Stimulated activated naive CD8-positive, alpha-beta T cell treated with anti-CD3 and anti-CD28 coated beads, Interleukin-15, Interleukin-2, amounts not matched to agents 100 ng/mL and 50 ng/mL, for 24 hours (primary cell): Measurements from ENCODE around the gene STOM.

Source experiments
- H3K27ac Mint-ChIP-seq: one replicate; pipeline ENCODE4 v1.8.0; 2021; ENCODE audit warnings: mild to moderate bottlenecking, mixed read lengths
- H3K27me3 Mint-ChIP-seq: one replicate; pipeline ENCODE4 v1.8.0; 2021; ENCODE audit warnings: mixed read lengths
- H3K36me3 Mint-ChIP-seq: one replicate; pipeline ENCODE4 v1.8.0; 2021; ENCODE audit warnings: low read depth, mixed read lengths
- H3K4me1 Mint-ChIP-seq: one replicate; pipeline ENCODE4 v1.8.0; 2021; ENCODE audit warnings: low read depth, mixed read lengths
- H3K4me3 Mint-ChIP-seq: one replicate; pipeline ENCODE4 v1.8.0; 2021; ENCODE audit warnings: mild to moderate bottlenecking, mixed read lengths
- H3K9me3 Mint-ChIP-seq: one replicate; pipeline ENCODE4 v1.8.0; 2021; ENCODE audit warnings: mixed read lengths

Gene STOM

DNA sequence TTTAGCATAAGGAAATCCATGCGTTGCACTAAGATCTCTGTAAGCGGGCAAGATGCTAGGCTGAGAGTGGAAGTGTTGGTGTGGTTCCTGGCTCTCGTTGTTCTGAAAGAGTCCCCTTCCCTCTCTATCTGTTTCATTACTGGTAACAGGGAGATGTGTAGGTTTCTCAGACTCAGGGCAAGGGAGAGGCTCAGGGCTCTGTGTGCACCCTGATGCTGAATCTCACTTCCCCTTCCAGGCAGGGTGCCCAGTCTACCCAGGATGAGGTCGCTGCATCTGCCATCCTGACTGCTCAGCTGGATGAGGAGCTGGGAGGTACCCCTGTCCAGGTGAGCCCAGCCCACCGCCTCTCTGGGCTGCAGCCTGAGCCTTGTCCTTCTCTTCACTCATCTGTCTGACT is 45.7 kb downstream of the STOM start:
- Mint-ChIP-seq H3K27me3 (no peaks in the 10 kb centered on the region), H3K36me3 (peaks cover 6% of the 10 kb centered on the region), H3K27ac (no peak overlapping the region), H3K9me3 (no peaks in the 10 kb centered on the region), H3K4me1 (peaks cover 18% of the 10 kb centered on the region), H3K4me3 (no peak overlapping the region)

- Mint-ChIP-seq H3K9me3 (no peaks in the 10 kb centered on the region), H3K4me1 (peaks cover 18% of the 10 kb centered on the region), H3K36me3 (peaks cover 3% of the 10 kb centered on the region), H3K27me3 (no peaks in the 10 kb centered on the region), H3K4me3 (no peak overlapping the region), H3K27ac (no peak overlapping the region)
These were observed 46.5 kb downstream of the STOM start for GRCh38 chr9:121323449-121324151.

DNA sequence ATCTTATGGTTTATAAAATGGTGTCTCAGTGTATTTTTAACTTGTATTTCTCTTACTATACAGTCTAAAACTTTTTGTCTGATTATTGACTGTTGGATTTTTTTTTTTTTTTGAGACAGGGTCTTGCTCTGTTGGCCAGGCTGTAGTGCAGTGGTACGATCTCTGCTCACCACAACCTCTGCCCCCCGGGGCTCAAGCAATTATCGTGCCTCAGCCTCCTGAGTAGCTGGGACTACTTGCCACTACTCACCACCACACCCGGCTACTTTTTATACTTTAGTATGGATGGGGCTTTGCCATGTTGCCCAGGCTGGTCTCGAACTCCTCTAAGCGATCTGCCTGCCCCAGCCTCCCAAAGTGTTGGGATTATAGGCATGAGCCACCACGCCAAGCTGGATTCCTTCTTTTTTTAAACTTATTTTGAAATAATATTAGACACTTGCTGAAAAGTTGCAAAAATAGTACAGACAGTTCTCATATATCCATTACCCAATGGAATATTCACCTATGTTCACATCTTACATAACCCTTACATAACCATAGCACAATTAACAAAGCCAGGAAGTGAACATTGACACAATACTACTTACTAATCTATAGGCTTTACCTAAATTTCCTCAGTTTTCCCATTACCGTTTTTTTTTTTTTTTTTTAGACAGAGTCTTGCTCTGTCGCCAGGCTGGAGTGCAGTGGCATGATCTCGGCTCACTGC is 47.2 kb downstream of the STOM start:
- Mint-ChIP-seq H3K27ac (no peak overlapping the region), H3K36me3 (peaks cover 3% of the 10 kb centered on the region), H3K9me3 (no peaks in the 10 kb centered on the region), H3K4me3 (no peak overlapping the region), H3K4me1 (peaks cover 18% of the 10 kb centered on the region), H3K27me3 (no peaks in the 10 kb centered on the region)

- Mint-ChIP-seq H3K4me3 (no peak overlapping the region), H3K4me1 (peaks cover 18% of the 10 kb centered on the region), H3K27me3 (no peaks in the 10 kb centered on the region), H3K27ac (no peak overlapping the region), H3K36me3 (peaks cover 3% of the 10 kb centered on the region), H3K9me3 (no peaks in the 10 kb centered on the region)
These were observed 47.9 kb downstream of the STOM start for GRCh38 chr9:121322037-121322736.

GRCh38 chr9:121321016-121321503 is 49.0 kb downstream of the STOM start:
- H3K27me3 Mint-ChIP-seq: no peaks in the 10 kb centered on the region
- no peak overlapping the region for H3K4me3 Mint-ChIP-seq
- H3K27ac Mint-ChIP-seq: no peak overlapping the region
- H3K9me3 Mint-ChIP-seq: no peaks in the 10 kb centered on the region
- H3K36me3 Mint-ChIP-seq: peaks cover 3% of the 10 kb centered on the region
- H3K4me1 Mint-ChIP-seq: peaks cover 18% of the 10 kb centered on the region

DNA sequence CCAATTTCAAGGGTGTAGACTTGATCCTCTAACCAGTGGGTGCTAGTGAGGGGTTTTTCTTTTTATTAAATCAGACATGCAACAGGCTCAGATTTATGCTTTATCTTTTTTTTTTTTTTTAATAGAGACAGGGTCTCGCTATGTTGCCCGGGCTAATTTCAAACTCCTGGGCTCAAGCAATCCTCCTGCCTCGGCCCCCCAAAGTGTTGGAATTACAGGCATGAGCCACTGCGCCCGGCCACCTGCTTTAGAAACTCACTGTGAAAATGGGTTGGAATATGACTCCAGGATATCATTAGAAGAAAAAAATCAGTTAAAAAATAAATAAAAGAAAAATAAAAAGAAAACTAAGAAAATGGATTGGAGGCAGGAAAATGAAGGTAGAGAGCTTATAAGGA is 50.7 kb downstream of the STOM start:
- Mint-ChIP-seq H3K9me3 (no peaks in the 10 kb centered on the region), H3K27me3 (no peaks in the 10 kb centered on the region), H3K4me3 (no peak overlapping the region), H3K4me1 (peaks cover 18% of the 10 kb centered on the region), H3K27ac (no peak overlapping the region), H3K36me3 (no peaks in the 10 kb centered on the region)

GRCh38 chr9:121318631-121319382 is 51.2 kb downstream of the STOM start:
- Mint-ChIP-seq H3K4me1 (peaks cover 18% of the 10 kb centered on the region), H3K27ac (no peak overlapping the region), H3K36me3 (no peaks in the 10 kb centered on the region), H3K4me3 (no peak overlapping the region), H3K27me3 (no peaks in the 10 kb centered on the region), H3K9me3 (no peaks in the 10 kb centered on the region)

DNA sequence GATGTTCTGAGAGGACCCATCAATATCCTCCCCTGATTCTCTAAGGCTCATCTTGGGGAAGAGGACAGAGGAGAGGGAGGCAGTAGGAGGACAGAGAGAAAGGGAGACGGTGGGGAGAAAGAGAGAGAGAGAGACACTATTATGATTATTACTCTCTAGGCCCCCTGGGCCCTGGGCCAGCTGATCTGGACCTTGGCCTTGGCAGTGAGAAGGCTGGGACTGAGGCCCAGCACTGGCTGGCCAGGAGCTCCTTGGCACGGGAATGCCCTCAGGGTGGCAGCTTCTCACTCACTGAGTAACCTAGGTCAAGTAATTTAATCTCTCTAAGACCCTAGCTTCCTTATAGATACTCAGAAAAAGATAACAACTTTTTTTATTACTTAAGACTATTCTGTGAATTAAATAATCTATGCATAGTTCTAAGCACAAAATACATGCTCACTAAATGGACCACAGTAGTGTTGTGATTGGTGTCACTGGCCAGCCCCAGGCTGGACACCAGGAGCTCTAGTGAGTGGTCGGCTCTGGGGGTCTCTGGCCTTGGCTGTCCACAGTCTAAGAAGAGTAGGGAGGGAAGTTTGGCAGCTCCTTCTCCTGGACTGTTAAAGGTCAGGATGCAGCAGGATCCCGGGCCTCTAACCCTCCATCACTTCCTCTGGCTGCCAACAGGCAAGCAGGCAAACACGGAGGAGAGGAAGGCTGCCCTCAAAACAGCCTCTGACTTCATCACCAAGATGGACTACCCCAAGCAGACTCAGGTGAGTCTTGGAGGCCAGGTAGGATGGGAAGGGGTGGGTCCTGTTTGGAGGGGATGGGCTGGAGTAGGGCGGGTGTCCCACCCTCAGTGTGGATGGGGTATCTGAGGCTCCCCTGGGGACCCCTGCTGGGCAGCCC is 52.1 kb downstream of the STOM start:
- H3K27ac Mint-ChIP-seq: no peak overlapping the region
- no peaks in the 10 kb centered on the region for H3K27me3 Mint-ChIP-seq
- no peak overlapping the region for H3K4me3 Mint-ChIP-seq
- no peaks in the 10 kb centered on the region for H3K9me3 Mint-ChIP-seq
- H3K36me3 Mint-ChIP-seq: no peaks in the 10 kb centered on the region
- peaks cover 18% of the 10 kb centered on the region for H3K4me1 Mint-ChIP-seq

DNA sequence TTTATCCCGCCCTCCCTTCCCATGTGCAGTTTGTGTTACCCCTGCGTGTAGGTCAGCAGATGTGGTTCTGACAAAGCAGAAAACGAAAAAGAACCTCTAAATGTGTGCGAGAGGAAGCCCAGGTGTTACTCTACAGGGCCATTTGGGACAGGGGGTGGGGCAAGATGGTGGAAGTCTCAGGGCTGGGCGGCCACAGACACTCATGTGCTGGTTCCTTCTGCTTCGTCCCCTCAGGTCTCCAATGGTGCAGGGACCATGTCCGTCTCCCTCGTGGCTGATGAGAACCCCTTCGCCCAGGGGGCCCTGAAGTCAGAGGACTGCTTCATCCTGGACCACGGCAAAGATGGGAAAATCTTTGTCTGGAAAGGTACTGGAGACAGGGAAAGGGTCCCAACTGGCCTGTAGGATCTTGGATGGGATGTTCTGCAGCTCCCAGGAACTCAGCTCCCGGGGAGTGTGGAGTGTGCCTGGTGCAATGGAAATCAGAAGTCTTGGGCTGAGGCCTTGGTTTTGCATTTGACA is 53.1 kb downstream of the STOM start:
- Mint-ChIP-seq H3K4me1 (peaks cover 12% of the 10 kb centered on the region), H3K36me3 (no peaks in the 10 kb centered on the region), H3K4me3 (no peak overlapping the region), H3K27ac (no peak overlapping the region), H3K9me3 (no peaks in the 10 kb centered on the region), H3K27me3 (no peaks in the 10 kb centered on the region)

- Mint-ChIP-seq H3K4me3 (no peak overlapping the region), H3K9me3 (no peaks in the 10 kb centered on the region), H3K4me1 (peaks cover 11% of the 10 kb centered on the region), H3K27ac (no peak overlapping the region), H3K36me3 (no peaks in the 10 kb centered on the region), H3K27me3 (no peaks in the 10 kb centered on the region)
These were observed 53.7 kb downstream of the STOM start for GRCh38 chr9:121316378-121316777.

DNA sequence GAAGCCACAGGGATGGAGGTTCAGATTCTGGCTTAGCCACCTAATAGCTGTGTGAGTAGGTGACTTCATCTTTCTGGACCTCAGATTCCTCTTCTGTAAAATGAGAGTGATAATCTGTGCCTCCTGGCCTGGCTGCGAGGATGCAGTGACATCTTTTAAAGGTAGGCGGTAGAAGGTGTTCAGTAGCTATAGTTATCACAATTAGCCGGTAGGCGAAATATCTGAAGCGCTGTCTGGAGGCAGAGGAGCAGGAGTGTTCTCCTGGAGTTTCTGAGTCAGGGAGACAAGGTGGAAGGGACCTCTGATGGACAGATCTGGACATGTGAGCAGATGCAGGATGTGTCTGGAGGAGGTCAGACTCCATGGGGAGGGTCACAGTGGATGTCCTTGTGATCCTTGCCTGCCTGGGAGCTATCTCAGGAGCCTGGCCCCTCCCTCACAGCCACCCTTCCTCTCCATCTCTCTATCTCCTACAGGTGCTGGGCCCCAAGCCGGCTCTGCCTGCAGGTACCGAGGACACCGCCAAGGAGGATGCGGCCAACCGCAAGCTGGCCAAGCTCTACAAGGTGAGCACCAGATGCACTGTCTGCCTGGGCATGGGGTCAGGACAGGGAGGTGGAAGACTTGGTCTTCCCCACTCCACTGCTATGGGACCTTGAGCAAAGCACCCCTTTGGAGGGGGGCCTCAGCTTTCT is 56.4 kb downstream of the STOM start:
- Mint-ChIP-seq H3K9me3 (no peaks in the 10 kb centered on the region), H3K4me3 (no peak overlapping the region), H3K27ac (no peak overlapping the region), H3K4me1 (no peaks in the 10 kb centered on the region), H3K36me3 (no peaks in the 10 kb centered on the region), H3K27me3 (no peaks in the 10 kb centered on the region)

DNA sequence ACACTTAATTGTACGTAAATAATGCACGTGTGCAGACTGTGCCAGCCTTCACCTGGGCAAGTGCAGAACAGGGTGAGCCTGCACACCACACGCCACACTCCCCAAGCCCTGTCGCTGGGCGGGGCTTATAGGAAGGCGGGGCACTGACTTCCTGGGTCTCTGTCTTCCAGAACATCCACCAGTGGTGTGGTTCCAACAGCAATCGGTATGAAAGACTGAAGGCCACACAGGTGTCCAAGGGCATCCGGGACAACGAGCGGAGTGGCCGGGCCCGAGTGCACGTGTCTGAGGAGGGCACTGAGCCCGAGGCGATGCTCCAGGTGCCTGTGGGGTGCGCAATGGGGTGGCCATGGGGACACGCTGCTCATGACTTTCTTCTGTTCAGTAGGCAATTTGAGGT is 57.9 kb downstream of the STOM start:
- no peaks in the 10 kb centered on the region for H3K36me3 Mint-ChIP-seq
- H3K4me3 Mint-ChIP-seq: no peak overlapping the region
- no peaks in the 10 kb centered on the region for H3K4me1 Mint-ChIP-seq
- no peak overlapping the region for H3K27ac Mint-ChIP-seq
- H3K9me3 Mint-ChIP-seq: no peaks in the 10 kb centered on the region
- H3K27me3 Mint-ChIP-seq: no peaks in the 10 kb centered on the region

GRCh38 chr9:121310571-121310970 is 59.5 kb downstream of the STOM start:
- H3K36me3 Mint-ChIP-seq: no peaks in the 10 kb centered on the region
- H3K27ac Mint-ChIP-seq: no peak overlapping the region
- H3K4me3 Mint-ChIP-seq: no peak overlapping the region
- H3K9me3 Mint-ChIP-seq: no peaks in the 10 kb centered on the region
- H3K27me3 Mint-ChIP-seq: no peaks in the 10 kb centered on the region
- H3K4me1 Mint-ChIP-seq: no peaks in the 10 kb centered on the region
